Glomerular visceral epithelial cell (primary cell): ENCODE data around the gene PRG3.
"Not testable (repeated sequence)": the region's sequence is repeated elsewhere in the genome, so short reads cannot be mapped to it uniquely, and the experiment has no call there.

Source experiments
- DNase-seq: peaks from one replicate; pipeline ENCODE4 v3.0.0-alpha.2; 2016; ENCODE audit errors: extremely low spot score

The PRG3 gene

DNA sequence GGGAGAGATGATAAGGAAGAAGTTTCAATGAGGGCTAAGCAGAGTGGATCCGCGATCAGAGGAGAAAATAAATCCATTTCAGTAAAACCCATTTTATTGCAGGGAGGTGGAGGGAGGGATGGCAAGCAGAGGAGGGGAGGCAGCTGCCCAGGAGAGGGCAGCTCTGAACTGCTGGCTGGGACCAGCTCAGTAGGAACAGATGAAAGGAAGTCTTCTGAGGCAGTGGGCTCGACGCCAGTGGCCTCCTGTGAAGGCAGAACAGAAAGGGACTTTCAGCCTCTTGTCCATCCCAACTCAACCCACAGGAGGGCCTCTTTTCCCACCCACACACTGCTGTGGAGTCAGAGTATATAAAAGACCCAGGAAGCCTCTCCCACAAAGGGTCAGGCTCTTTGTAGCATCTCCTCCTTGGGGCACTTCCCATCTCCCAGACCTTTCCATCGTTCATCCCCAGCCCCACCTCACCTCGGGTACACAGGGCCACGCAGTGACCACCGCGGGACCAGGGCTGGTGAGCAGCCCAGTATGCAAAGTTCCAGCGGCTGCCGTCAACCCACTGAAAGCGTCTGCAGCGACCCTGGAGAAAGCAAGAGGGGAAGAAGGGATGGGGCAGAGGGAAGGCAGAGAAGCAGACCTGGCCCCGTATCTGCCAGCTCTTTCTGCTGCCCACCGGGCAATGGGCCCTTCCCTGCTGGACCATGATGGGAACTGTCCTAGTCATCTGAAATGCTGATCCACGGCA, 6.5 kb upstream of the PRG3 start:
- no peak for DNase-seq

GRCh38 chr11:57386178-57386940, 5.4 kb upstream of the PRG3 start:
- DNase-seq = no peak

DNA sequence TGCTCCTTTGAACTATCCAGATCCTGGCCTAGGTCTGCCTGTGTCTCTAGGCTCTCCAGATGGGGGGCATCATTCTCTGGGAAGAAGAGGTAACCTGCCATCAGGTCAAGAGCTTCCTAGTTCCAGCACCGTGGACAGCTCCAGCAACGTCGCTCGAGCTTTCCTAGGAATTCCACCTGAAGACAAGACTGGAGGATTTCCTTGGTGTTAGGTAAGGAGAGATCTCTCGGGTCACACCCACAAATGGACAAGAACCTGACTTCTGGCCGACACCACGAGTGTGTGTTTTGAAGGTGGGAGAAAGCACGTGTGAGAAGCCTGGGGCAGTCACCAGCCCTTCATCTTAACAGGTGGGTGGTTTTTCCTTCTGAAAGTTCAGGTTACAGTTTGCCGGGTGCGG, 1.2 kb downstream of the PRG3 start:
- peak; percentile 17 for DNase-seq

DNA sequence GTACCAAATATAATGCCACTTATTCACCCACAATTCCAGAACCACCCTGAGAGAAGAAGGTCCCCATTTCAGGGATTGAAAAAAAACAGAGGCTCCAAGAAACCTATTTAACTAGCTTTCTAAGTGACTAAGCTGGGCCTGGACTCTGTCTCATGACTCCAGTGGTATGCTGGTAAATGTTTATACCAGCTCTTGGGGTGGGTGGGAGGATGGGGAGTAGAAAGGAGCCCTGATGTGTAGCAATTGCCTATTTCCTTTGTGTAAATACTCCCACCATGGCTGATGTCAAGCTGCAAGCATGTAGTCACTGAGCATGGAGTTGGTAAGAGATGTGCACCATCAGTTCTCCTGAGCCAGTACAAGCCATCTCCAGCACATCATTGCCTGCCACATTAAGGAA, 2.8 kb downstream of the PRG3 start:
- DNase-seq = no peak

- DNase-seq = no peak
Observed at GRCh38 chr11:57377107-57377506, 3.8 kb downstream of the PRG3 start.

GRCh38 chr11:57376095-57377090, 4.6 kb downstream of the PRG3 start:
- no peak for DNase-seq

DNA sequence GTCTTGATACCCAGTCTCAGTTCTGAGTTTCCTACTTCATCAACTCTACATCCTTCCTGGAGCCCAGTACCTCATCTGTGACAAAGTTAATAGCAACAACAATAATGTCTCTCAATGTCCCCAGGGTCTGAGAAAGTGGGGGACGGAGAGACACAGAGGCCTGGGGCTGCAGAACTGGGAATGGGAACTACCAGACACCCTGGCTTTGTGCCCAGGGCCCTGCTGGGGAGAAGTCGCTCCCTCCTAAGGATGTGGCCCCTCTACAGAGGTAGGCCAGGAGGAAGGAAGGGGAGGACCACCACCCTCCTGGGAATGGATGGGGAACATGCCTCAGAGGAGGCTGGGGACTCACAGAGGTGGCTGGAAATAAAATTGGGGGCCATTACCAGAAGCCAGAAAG, 5.5 kb downstream of the PRG3 start:
- no peak for DNase-seq

DNA sequence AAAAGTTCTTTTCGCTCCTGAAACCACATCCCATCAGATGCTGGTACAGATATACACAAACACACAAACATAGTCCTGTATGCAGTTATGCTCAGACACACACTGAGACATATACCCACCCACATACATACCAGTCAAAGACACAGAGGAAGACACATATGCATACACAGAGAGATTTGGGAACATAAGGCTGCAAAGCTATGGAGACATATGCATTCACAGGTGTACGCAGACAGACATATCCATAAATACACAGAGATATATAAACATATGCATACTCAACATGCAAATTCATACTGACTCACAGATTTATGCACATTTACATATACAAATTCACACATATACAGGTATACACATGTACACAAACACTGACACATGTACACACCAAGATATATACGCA, 6.0 kb downstream of the PRG3 start:
- no peak for DNase-seq

DNA sequence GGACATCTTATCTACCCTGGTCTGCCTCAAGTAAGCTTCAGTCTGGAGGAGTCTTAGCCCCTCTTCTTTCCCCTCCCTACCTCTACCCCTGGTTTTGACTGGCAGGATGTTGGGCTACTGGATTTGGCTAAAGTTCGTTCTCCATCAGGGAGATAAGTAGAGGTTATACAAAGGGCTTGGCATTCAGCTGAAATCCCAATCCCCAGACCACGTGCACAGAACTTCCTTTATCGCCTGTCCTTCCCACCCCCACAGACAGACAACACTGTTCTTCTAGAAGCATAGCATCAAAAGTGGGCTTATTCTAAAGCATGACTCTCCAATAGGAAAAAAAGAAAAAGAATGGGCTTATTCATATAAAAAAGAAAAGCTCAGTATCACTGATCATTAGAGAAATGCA, 7.8 kb downstream of the PRG3 start:
- DNase-seq = no peak

- DNase-seq = no peak
Observed at GRCh38 chr11:57370941-57371340, 10.0 kb downstream of the PRG3 start.

DNA sequence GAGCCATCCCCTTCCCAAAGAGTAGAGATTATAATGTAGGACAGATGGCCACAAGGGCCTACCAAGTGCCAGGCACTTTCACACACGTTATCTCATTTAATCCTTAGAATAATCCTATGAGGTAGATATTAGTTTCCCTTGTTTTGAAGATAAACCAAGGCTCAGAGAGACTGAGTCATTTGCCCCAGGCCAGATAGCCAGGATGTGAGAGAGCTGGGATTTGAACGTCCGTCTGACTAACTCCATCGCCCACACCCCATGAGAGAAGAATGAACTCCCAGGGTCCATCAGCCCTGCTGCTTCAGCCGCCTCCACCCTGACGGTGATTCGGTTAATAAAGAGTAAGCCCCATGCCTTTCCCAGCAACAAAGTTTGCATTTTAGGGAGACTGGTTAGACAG, 10.7 kb downstream of the PRG3 start:
- no peak for DNase-seq

GRCh38 chr11:57368845-57369232, 12.1 kb downstream of the PRG3 start:
- no peak for DNase-seq

DNA sequence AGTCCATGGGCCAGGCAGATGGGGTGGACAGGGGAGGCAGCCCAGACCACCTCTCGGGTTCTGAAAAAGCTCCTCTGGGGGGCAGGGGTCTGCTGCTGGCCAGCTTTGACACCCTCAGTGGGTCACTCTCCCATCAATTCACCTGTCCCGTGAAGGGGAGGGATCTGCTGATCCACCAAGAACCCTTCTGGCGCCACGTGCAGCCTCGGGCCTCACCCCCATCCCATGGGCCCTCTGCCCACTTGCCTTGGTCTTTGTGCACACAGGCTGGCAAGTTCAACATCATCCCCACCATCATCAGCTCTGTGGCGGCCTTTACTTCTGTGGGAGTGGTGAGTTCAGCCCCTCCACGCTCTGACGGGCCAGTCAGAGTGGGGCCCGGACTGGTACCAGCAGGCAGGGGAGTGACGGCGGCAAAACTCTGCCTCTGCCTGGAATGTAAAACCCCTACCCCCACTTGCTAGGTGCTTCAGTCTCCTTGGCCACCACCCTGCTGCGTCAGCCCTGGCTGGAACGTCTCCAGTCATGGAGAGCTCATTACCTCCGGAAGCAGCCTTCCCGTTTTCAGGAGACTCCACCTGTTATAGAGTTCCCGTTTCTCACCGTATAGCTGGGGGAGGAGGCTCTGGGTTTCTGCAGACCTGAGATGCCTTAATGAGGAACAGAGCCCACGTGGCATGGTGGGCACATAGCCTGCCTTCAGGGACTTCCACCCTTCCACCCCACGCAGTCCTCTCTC, 12.7 kb downstream of the PRG3 start:
- no peak for DNase-seq

- no peak for DNase-seq
Observed at GRCh38 chr11:57364851-57365660, 15.9 kb downstream of the PRG3 start.

- DNase-seq = no peak
Observed at GRCh38 chr11:57363131-57364080, 17.5 kb downstream of the PRG3 start.

- no peak for DNase-seq
Observed at GRCh38 chr11:57361926-57362325, 19.0 kb downstream of the PRG3 start.

DNA sequence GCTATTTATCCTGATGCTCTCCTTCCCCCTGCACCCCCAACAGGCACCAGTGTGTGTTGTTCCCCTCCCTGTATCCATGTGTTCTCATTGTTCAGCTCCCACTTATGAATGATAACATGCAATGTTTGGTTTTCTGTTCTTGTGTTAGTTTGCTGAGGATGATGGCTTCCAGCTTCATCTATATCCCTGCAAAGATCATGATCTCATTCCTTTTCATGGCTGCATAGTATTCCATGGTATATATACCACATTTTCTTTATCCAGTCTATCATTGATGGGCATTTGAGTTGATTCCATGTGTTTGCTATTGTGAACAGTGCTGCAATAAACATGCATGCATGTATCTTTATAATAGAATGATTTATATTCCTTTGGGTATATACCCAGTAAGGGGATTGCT, 19.5 kb downstream of the PRG3 start:
- not testable (repeated sequence) for DNase-seq

DNA sequence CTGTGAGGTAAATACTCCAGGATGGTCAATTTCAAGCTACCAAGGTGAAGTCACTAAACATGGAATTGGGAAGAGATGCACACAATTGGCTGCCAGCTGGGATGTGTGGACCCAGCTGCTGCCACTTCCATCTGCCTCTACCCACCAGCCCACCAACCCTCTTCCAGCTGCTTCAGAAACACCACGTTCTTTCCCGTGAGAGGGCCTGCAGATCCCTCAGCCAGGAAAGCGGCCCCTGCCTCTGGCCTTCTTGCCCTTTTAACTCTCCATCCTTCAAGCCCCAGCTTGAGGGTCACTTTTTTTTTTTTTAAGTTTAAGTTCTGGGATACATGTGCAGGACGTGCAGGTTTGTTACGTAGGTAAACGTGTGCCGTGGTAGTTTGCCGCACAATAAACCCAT, 20.0 kb downstream of the PRG3 start:
- DNase-seq = no peak

DNA sequence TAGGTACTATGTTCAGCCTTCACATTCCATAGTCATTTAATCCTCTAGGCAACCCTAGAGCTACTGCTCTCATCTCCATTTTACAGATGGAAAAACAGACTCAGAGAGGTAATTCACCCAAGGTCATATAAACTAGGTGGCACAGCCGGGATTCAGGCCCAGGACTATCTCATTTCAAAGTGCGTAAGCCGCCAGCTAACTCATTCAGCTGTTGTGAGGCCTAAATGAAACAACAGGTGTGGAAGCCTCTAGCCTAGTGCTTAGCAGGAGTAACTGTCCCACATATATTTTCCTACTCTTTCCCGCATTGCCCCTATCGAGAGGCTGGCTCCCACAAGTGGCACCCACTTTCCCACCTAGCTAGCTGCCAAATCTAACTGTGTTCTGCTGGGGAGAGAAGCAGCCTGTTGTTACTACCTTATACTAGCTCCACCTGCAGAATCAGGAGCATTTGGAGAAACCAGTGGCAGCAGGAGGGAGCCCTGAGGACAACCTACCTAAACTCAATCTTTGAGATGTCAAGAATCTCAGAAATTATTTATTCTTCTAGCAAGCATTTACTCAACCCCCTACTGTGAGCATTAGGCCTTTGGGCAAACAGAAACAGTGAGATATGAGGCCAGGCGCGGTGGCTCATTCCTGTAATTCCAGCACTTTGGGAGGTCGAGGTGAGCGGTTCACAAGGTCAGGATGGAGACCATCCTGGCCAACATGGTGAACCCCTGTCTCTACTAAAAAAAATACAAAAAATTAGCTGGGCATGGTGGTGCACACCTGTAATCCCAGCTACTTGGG, 20.9 kb downstream of the PRG3 start:
- DNase-seq = no peak
